ENCODE data around the gene C1QTNF8.

C1QTNF8 gene, protein sequence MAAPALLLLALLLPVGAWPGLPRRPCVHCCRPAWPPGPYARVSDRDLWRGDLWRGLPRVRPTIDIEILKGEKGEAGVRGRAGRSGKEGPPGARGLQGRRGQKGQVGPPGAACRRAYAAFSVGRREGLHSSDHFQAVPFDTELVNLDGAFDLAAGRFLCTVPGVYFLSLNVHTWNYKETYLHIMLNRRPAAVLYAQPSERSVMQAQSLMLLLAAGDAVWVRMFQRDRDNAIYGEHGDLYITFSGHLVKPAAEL

DNA sequence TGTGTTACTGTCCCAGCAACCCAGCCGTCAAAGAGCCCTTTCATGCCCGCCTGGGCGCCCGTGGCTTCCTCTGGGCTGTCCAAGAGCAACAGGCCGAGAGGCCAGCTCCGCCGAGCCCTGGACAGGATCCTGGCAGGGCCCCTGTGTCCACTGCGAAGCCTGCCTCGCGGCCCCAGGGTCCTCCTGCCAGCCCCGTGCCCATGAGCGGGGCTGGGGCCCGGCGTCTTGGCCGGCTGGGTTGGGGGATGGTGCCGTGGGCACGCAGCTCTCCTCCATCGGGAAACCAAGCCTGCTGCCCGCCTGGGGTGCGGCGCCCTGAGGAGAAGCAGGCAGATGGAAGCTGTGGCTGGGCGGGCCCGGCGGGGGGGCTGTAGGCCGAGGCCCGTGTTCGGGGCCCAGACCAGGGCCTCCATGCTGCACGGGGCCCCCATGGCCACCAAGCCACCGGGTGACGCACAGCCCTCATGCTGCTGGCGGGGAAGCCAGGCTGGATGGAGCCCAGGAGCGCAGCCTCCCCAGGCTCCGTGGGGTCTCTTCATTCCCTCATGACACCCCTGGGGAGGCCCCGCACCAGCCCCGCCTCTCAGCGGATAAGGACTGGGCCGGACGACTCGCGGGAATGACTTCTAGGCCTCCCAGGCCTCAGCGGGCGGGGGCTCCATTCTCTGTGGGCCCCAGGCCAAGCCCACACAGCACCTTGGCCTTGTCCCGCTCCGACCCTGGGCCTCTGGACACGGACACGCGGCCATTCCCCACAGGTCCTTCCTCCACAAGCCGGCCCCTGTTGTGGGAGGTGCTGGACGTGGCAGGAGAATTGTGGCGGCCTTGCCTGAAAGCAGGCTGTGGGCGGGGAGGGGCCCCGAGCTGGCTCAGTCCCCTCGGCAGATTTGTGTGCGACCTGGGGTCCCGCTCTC is at the start of gene C1QTNF8:
Gene C1QTNF8, minus strand, starts transcription at position 76 of the 914 bp plus-strand sequence. CDS start 1,322 bp downstream, outside the sequence.
- no peak for DNase-seq (ENCODE audit: low read depth, low spot score)

DNA sequence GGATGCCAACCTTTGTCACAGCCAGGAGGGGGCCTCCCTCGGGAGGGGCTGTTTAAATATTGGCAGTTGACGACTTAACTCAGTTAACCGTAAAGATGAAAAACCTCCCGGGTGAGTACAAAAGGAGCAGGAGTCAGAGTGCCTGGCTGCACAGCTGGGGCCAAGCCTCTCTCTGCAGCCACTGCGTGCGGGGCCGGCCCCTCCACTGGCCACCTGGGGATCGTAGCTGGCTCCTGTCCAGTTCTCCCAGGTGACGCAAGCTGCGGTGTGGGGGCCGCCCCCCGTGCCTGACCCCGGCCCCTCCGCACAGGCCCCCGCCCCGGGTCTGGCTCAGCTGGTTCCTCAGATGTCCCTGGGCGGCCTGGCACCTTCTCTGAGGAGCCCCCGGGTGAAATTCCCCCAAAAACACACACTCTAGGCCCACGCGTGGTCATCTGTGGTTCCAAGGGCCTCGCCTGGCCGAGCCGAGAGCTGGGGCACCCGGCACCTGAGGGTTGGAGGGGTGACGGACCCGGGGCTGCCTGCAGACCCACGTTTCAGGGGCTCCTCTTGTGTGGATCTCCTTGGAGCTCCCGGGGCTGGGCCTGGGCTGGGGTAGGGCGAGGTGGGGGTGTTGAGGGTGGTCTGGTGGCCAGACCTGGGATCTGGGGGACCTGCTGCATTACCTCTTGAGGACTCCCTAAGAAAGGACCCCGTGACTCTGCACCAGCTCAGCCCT is 49.5 kb upstream of the C1QTNF8 start:
- no peak for DNase-seq (ENCODE audit: low read depth, low spot score)

DNA sequence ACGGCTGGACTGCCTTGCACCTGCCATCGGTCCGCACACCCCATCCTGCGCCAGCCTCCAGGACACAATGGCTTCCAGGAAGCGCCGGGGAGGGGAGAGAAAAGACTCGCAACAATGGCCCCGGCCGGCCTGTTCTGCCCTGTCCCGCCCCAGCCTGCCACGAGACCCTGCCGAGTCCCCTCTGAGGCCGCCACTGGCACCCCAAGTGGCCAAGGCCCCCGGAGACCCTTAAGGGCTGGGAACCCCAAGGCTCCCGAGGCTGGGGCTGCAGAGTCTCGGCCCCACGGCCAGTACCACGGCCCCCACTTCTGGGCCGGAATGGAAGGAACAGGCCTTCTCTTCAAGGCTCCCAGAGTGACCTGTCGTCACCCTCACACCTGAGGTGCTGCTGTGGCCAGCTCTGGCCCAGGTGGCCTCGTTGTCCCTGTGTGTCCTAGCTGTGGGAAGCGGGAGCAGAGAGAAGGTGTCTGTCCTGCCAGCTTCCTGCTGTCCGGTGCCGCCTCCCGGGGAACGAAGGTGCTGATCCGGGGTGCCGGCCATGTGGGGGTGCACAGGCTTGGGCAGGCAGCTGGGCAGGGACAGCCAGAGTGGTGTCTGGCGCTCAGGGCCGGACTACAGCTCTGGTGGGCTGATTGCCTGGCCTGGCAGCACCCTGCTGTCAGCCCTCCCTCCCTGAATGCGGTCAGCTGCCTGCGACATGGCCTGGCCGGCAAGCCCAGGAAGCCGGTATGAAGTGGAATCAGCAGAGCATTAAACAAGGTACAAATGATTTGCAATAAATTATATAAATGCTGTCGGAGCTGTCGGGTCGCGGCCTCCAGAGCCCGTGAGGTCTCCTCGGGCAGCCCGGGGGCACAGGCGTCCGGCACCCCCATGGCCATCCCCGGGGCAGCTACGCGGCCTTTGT is 48.7 kb upstream of the C1QTNF8 start:
- no peak for DNase-seq (ENCODE audit: low read depth, low spot score)

- no peak for DNase-seq (ENCODE audit: low read depth, low spot score)
Measured at GRCh38 chr16:1143761-1144450, 47.9 kb upstream of the C1QTNF8 start.

GRCh38 chr16:1142911-1143310 is 46.9 kb upstream of the C1QTNF8 start:
- DNase-seq (ENCODE audit: low read depth, low spot score): no peak

GRCh38 chr16:1141716-1142115 is 45.7 kb upstream of the C1QTNF8 start:
- DNase-seq (ENCODE audit: low read depth, low spot score): no peak

DNA sequence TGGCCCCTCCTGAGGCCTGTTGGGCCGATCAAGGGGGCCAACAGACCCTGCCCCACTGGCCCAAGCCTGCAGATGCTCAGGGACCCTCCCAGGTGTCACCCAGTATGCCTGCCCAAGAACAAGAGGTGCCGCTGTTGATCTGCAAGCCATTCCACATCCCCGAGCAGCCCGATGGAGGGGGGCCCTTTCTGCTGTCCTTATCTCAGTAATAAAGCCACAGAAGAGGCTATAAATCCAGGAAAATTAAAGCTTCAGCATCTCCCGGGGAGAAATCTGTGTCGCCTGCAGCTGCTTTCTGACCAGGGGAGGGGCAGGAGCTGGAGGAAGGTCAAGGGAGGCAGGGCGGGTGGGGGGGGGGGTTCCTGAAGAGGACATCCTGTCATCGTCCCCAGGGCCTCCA is 45.1 kb upstream of the C1QTNF8 start:
- DNase-seq (ENCODE audit: low read depth, low spot score): no peak

- no peak for DNase-seq (ENCODE audit: low read depth, low spot score)
Measured at GRCh38 chr16:1140582-1141162, 44.6 kb upstream of the C1QTNF8 start.

GRCh38 chr16:1137604-1138003 is 41.6 kb upstream of the C1QTNF8 start:
- DNase-seq (ENCODE audit: low read depth, low spot score): no peak

DNA sequence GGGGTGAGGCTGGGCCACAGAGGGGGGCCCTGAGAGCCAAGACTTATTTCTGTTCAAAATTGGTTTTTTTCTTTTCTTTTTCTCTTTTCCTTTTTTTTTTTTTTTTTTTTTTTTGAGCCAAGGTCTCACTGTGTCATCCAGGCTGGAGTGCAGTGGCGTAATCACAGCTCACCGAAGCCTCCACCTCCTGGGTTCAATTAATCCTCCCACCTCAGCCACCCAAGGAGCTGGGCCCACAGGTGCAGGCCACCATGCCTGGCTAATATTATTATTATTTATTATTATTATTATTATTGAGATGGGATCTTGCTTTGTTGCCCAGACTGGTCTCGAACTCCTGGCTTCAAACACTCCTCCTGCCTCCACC is 39.4 kb upstream of the C1QTNF8 start:
- no peak for DNase-seq (ENCODE audit: low read depth, low spot score)

GRCh38 chr16:1134776-1135458 is 38.9 kb upstream of the C1QTNF8 start:
- no peak for DNase-seq (ENCODE audit: low read depth, low spot score)

DNA sequence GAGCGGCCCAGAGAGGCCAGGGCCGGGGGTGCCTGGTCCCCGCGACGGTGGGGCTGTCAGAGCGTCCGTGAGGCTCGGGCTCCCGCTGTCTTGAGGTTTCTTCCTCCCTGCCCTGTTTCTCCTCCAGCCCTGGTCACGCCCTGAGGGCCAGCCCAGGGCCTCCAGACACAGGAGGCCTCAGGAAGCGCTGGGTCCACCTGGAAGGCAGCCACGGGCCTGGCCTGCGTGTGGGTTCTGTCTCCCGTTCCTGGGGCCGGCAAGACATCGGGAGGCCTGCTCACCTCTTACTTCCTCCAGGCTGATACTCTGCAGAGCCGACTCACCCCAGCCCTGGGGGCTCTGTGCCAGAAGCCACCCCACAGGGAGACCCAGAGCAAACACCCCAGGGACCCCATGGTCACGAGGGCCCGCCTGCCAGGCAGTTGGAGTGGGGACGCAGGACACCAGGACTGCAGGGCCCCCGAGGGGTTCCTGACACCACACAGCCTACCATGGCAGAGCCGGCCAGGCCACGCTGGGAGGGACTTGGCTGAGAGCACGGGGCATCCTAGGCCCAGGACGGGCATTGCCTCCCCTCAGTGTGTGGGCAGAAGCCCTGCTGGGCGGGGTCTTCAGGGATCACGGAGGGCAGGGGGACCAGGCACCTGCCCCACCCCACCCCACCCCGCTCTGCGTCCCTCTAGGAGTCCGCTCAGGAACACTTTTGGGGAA is 37.9 kb upstream of the C1QTNF8 start:
- no peak for DNase-seq (ENCODE audit: low read depth, low spot score)

DNA sequence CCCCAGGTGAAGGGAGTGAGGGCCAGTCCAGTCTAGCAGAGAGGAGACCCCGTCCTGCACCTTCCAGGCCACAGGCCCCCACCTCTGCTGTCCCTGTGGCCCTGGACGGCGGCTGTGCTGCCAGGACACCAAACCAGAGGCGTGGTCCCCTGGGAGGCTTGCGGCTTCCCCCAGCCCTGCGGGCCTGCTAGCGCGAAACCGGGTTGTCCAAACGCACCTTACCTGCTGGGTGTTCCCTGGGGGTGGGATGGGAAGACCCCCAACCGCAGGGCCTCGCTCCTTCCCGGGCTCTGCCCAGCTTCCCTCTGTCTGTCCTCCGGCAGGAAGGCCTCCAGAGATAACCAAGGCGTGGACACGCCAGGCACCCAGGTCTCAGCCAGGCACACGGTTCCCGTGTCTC is 37.2 kb upstream of the C1QTNF8 start:
- no peak for DNase-seq (ENCODE audit: low read depth, low spot score)

DNA sequence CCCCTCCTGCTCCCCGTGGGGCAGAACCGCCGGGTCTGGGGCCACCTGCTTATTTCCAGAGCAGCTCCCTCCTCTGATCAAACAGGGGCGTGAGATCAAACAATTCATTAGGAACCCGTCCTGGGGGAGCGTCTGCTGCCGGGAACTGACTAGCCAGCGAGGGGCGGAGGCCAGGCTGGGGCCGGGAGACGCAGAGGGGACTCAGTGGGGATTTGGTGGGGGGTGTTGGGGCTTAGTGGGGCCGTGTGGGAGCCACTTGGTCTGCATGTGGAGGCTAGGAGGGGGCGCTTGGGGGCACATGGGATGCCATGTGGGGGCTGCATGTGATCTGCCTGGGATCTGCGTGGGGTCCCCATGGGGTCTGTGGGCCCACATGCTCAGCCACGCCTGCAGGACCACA is 36.4 kb upstream of the C1QTNF8 start:
- DNase-seq (ENCODE audit: low read depth, low spot score): no peak

GRCh38 chr16:1131378-1131994 is 35.4 kb upstream of the C1QTNF8 start:
- DNase-seq (ENCODE audit: low read depth, low spot score): no peak

DNA sequence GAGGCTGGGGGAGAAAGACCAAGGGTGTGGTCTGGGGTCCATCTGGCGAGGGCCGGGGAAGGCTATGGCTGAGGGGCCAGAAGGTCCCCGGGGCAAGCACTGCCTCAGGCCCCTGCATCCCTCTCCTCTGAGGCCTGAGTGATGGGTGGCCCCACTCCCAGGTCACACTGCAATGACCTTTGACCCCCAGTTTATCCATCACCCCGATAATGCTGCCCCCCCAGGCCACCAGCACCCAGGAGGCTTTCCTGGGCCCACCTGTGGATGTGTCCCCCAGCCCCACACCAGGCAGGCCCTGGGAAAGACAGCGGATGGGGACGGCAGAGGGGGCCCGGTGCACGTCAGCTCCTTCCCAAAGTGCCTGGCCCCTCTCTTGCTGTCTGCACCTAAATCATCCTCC is 34.3 kb upstream of the C1QTNF8 start:
- no peak for DNase-seq (ENCODE audit: low read depth, low spot score)

DNA sequence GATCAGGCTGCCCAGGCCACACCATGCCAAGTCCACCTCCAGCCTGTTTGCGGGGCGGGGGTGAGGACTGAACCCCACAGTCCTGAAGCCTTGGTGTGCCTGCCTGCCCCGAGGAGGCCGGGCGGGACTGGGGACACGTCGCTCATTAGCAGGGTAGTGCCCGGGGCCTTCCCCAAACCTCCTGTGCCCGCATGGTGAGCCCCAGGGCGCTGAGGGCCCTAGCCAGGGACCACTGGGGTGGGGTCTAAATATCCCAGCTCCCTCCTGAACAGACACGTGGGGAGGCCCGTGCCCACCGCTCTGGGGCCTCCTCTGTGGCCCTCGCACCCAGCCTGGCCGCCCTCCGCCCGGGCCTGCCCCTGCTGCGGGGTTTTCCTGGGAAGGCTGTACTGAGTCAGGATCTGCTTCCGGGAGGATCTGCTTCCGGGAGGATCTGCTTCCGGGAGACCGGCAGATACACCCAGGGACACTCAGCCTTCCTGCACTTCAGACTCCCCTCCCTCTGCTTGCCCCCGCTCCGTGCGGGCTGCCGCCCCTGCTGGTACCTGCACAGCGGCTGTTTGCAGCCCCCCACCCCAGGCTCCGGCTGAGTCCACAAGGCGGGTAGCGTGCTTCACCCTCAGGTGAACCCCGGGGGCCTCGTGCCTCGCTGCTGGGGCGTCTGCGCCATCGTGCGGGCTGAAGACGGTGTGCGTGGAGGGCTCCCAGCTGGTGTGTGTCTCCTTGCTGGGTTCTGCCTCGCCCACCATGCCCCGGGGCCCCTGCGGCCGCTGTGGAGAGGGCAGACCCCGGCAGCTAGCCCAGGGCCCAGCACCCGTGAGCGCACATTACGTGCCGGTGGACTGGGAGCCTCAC is 33.3 kb upstream of the C1QTNF8 start:
- DNase-seq (ENCODE audit: low read depth, low spot score): no peak

Data from brain pericyte (primary cell).